Measurements from ENCODE around the gene SYNPR.

- no peak for TF ChIP-seq CTCF (IDR thresholded peaks at IDR 0.05)
- TF ChIP-seq POLR2A (IDR thresholded peaks at IDR 0.05), result no peak
Measured at GRCh38 chr3:63656786-63657185, 378.7 kb downstream of the SYNPR start.

Measured in heart left ventricle (tissue), 13 donors.